Activated gamma-delta T cell (primary cell): Measurements from ENCODE around the gene LRRC75B.
"Not testable (repeated sequence)": the region's sequence is repeated elsewhere in the genome, so short reads cannot be mapped to it uniquely, and the experiment has no call there.

ENCODE experiments used
- DNase-seq: peaks from one replicate; lab custom pipeline; 2025; lab: John Stamatoyannopoulos, UW

The LRRC75B gene

GRCh38 chr22:24553597-24554312 lies 39.1 kb downstream of the LRRC75B start:
- no peak for DNase-seq

DNA sequence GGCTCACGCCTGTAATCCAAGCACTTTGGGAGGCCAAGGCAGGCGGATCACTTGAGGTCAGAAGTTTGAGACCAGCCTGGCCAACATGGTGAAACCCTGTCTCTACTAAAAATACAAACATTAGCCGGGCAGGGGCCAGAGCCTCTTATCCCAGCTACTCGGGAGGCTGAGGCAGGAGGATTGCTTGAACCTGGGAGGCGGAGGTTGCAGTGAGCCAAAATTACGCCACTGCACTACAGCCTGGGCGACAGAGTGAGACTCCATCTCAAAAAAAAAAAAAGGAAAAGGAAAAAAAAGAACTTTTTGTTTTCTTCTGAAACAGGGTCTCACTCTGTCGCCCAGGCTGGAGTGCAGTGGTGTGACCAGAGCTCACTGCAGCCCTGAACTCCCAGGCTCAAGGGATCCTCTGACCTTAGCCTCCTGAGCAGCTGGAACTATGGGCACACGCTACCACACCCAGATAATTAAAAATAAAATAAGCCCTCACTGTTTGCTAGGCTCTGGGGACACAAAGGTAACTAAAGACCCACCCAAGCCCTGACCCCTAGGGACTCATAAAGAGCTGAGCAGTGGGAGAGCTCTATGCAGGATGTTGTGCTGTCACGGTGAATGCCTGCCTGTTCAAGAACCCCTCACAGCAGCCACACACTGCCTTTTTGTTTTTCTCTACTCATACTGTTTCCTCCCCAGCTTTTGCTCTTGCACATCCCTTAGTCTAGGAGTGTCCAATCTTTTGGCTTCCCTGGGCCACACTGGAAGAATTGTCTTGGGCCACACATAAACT lies 40.2 kb downstream of the LRRC75B start:
- DNase-seq = not testable (repeated sequence)

- DNase-seq = no peak
Observed at GRCh38 chr22:24550902-24551435, 41.9 kb downstream of the LRRC75B start.

- DNase-seq = no peak
Observed at GRCh38 chr22:24550028-24550901, 42.6 kb downstream of the LRRC75B start.

DNA sequence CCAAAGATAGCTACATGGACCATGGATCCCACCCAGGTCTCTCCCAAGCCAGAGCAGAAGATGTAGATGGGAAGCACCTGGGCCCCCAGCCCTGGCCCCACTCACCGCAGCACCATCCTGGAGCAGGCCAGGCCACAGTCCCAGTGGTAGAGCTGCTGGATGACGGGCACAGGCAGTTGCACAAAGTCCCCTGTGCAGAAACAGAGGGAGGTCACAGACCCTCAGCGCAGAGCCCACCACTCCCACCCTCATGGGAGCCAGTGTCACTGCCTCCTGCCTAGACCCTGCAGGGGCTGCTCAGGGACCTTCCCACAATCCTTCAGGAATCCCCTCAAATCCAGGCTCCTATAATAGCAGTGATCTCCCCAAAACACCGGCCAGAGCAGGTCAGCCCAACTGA lies 44.1 kb downstream of the LRRC75B start:
- DNase-seq = no peak

DNA sequence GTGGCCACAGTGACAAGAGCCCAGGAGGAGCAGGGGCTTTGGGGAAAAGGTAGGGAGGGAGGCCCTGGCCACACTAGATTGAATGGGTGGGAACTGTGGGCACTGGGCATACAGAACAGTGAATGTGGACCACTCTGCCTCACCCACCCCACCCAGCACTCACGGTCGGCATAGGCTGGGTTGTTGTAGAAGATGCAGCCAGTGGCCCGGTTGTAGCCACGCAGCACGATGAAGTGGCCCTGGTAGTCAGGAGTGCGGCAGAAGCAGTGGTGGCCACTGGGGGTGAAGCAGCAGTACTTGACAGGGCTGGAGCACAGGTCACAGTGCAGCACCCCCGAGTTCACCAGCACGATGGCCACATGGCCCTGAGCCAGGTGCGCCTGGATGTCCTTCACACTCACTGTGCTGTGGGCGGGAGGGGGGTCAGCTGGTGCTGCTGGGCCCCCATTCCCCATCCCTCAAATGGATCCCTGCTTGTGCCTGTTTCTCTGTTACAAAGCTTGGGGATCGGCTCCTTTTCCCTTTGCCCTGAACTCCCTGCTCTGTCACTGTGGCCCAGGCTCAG lies 49.1 kb downstream of the LRRC75B start:
- no peak for DNase-seq

DNA sequence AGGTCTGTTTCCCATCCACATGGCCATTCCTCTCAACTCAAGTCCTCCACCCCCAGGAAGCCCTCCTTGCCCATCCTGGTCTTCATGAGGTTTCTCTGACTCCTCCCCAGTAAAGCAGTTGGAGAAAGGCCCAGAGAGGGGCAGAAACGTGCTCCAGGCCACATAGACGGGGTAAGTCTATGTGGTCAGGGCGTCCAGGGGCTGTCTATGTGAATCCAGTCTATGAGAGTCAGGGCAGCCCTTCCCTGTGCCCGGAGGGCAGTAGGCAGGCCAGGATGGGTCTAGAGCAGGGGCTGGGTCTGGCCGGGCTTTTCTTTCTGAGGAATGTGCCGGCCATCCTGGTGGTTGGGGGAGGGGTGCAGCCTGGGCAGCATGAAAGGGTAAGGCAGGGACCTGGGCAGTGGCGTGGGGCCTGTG lies 49.7 kb downstream of the LRRC75B start:
- no peak for DNase-seq

GRCh38 chr22:24542641-24543040 lies 50.2 kb downstream of the LRRC75B start:
- DNase-seq = no peak

- no peak for DNase-seq
Observed at GRCh38 chr22:24541681-24542515, 51.0 kb downstream of the LRRC75B start.

DNA sequence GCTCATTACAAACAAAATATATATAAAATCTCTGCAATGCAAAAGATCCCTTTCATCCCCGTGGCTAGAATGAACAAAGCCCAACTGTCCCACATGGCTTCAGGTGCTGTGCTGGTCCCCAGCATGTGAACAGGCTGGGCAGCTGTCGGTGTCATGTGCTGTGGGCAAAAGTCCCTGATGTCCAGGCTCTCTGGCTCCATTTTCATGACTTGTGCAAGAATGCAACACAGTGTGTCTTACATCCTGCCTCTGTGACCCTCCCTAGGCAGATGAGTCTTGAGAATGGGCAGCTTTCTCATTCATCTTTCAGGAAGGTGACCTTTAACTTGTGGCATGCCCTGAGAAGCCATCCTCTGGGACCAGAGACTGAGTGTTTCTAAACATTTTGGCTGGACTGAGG lies 52.4 kb downstream of the LRRC75B start:
- no peak for DNase-seq

- no peak for DNase-seq
Observed at GRCh38 chr22:24536089-24536488, 56.8 kb downstream of the LRRC75B start.
